GM19239 (cell line): ENCODE measurements around the gene CHD9.
"Not testable (repeated sequence)": the region's sequence is repeated elsewhere in the genome, so short reads cannot be mapped to it uniquely, and the experiment has no call there.

Experiments
- DNase-seq: peaks from one replicate; pipeline ENCODE4 v3.0.0; 2011; ENCODE audit warnings: low spot score; ENCODE audit not compliant: insufficient read length
- FAIRE-seq: peaks from 2 replicates; lab custom pipeline; 2011; peaks lifted over from hg19 to GRCh38; lab: Jason Lieb, UNC

CHD9 gene

DNA sequence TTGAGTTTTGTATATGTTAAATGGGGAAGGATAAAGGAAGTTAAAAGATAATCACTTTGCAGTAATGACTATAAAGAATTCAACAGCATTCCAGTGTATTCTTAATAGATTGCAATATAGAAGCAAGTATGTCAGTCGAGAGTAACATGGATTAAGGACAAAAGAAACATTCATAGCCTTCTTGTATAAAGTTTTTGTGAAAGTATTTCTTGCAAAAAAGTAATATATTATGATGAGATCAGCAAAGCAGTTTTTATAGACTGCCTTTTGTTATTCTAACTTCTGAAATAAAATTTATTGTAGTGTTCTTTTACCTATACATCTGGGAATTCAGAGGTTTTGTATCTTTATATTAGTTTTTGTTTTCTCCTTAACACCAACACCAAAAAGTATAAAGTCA is 194.5 kb downstream of the CHD9 start:
- FAIRE-seq, result no peak

DNA sequence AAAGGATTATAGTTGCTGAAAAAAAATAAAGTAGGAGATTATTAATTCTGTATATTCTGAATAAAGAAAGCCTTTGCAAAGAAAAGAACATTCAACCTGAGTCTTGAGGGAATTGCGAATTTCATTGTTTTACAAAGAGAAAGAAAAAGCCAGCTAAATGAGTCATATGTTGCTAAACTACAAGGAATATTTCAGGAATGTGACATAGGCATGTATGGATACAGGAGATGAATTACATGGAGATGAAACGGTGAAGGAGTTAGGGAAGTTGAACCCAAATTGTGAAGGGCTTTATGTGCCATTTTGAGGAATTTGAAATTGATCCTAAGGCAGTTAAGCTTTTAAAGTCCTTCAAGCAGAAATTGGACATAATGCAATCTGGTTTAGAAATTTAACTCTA is 202.2 kb downstream of the CHD9 start:
- FAIRE-seq (no peak), DNase-seq (no peak)

More for the DNA sequence above, 194.5 kb downstream of the CHD9 start:
- DNase-seq, result no peak

- no peak for DNase-seq
- no peak for FAIRE-seq
Measured at GRCh38 chr16:53258809-53259208, 204.0 kb downstream of the CHD9 start.

GRCh38 chr16:53261276-53261675 is 206.5 kb downstream of the CHD9 start:
- FAIRE-seq (no peak), DNase-seq (no peak)

DNA sequence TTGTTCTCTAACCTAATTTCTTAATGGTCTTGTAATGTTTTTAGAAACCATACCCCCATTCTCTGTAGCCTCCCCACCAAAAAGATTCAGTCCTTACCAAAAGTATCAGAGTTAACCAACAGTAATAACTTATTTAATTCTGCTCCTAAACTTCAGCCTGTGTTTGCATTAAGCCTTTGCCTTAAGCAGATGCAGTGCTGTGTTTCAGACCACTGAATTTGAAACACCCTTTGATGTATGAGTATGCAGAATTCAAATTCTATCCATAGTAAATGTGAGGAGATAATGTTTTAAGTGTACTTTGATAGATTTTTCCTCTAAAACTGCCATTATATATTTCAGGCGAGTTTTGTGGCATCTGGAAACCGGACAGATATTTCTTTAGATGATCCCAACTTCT is 207.9 kb downstream of the CHD9 start:
- FAIRE-seq, result no peak
- DNase-seq, result no peak

DNA sequence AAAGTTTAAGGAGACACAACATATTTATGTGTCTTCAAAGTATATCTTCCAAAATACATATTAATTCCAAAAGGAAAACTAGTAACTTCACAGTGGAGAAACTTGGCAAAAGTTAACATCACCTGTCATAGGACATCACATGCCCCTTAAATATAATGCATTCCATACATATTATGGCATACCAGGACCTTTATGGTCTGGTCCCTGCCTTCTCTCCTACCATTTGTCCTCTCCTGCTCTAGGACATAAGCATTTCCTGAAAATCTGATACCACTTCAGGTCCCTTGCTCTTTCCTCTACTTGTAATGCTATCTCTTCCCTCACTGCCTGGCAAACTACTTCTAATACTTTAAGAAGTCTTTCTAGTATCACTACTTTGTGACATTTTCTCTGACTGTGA is 211.4 kb downstream of the CHD9 start:
- FAIRE-seq, result no peak
- no peak for DNase-seq

DNA sequence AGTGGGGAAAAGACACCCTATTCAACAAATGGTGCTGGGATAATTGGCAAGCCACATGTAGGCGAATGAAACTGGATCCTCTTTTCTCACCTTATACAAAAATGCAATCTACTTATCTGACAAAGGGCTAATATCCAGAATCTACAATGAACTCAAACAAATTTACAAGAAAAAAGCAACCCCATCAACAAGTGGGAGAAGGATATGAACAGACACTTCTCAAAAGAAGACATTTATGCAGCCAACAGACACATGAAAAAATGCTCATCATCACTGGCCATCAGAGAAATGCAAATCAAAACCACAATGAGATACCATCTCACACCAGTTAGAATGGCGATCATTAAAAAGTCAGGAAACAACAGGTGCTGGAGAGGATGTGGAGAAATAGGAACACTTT is 223.7 kb downstream of the CHD9 start:
- not testable (repeated sequence) for DNase-seq, FAIRE-seq

DNA sequence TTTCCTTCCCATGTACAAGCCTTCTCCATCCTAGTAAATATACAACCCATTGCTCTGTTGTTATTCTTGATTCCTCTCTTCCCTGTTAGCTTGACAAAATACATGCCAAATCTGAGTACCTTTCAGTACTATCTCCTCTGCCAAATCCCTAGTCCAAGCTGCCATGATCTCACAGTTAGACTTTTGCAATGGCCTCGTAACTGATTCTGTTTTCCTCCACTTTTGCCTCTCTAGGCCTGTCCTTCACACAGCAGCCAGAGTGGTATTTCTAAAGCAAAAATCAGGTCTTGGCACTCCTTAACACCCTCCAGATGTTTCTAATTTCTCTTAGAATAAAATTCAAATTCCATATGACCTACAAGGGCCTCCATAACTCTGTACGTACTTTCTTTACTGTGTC is 226.5 kb downstream of the CHD9 start:
- FAIRE-seq (no peak), DNase-seq (no peak)

GRCh38 chr16:53281859-53282258 is 227.1 kb downstream of the CHD9 start:
- FAIRE-seq (no peak), DNase-seq (no peak)

DNA sequence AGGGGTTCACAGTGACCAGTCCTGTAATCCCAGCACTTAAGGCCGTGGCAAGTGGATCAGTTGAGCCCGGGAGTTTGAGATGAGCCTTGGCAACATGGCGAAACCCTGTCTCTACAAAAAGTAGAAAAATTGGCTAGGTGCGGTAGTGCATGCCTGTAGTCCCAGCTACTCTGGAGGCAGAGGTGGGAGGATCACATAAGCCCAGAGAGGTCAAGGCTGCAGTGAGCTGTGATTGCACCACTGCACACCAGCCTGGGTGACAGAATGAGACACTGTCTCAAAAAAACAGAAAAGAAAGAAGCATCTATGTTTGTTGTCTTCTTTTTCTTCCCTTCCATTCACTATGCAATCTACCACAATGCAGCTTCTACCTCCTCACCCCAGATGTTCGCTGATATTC is 227.5 kb downstream of the CHD9 start:
- FAIRE-seq, result no peak
- DNase-seq, result no peak

DNA sequence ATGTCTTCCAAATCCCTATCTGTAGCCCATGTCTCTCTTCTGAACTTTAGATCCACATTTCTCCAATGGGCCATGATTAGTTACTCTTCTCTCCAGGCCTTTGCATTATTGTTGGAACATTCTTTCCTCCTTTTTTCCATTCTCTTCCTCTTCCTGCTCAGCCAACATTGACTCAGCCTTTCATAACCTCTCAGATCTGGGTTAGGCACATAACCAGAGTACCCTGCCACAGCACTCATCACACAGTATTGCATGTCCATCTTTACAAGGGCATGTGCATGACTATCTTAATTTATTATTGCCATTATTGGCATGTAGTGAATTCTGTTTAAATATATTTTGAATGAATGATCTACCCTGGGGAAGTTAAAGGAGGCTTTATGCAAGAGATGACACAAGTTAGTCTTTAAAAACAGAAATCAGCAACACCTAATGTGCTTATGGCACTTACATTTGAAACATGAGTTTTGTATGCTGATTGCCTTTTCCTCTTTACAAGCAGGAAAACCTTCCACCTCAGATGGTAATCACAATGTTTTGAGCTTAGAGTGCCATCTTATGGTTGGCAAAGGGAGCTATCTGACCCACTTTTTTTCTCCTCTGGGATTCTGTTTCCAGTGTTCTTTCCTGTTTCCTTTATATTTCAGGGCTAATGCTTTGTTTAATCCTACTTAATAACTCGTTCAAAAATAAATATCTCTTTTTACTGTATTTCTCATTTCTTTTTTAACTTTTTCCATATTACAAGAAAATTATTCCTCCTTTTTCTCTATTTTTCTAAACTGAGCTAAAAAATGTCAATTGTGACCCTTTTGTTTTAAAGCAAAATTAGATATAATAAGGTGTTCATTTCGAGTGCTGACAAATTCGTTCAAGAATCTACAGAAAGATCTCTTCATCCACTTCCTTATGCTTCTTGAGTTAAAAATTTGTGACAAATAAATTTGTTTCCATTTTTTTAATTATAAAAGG is 228.5 kb downstream of the CHD9 start:
- FAIRE-seq, result peak; percentile 87
- no peak for DNase-seq

DNA sequence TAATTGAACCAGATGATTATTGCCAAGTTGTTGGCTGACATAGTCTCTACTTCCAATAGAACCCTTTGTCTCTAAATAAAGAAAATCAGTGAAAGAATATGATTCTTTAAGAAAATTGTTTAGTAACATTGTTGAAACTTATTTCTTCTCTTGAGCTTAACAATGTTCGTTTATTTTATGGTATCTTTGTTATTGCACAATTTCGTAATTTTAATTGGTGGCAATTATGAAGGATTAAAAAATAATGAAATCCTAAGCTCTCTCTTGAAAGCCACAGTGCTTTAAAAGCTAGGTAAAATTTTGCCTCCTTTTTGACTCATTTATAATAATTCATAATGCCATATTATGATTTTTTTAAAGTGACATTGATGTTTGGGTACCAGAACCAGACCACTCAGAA is 230.4 kb downstream of the CHD9 start:
- no peak for DNase-seq

DNA sequence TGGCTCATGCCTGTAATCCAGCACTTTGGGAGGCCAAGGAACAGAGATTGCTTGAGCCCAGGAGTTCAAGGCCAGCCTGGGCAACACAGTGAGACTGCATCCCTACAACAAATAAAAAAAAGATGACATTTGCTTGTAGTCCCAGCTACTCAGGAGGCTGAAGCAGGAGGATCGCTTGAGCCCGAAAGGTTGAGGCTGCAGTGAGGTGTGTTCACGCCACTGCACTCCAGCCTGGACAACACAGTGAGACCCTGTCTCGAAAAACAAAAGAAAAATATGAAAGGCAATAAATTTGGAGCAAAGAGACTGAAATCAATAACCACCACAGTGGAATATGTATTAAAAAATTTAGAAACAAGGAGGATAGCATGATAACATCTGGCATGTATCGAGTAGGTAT is 235.7 kb downstream of the CHD9 start:
- no peak for FAIRE-seq
- no peak for DNase-seq

More for the DNA sequence above, 230.4 kb downstream of the CHD9 start:
- no peak for FAIRE-seq

DNA sequence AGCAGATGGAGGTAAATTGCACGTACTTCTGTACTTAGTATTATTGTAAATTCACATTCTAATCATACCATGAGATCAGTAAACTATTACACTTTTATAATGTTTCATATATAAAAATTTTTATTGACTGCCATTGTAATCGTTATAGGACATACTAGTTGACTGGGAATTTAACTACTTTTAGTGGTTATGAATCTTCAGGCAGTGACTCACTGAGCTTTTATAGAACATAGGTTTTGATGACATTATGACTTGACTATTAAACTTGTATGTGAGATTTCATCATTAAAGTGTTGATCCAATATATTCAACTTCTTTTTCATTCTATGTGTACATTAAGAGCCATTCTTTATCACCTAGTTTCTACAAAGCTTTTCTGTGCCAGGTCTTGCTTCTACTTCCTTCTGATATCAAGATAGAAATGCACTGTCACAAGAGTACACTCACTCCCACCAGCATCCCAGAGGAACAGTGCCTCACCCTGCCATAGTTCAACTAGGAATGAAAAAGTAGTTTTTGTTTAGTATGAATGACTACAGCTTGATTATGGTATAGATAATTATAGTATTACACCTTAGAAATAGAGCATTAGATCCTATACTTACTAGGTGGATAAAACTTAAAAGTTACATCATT is 237.1 kb downstream of the CHD9 start:
- FAIRE-seq, result no peak
- no peak for DNase-seq

DNA sequence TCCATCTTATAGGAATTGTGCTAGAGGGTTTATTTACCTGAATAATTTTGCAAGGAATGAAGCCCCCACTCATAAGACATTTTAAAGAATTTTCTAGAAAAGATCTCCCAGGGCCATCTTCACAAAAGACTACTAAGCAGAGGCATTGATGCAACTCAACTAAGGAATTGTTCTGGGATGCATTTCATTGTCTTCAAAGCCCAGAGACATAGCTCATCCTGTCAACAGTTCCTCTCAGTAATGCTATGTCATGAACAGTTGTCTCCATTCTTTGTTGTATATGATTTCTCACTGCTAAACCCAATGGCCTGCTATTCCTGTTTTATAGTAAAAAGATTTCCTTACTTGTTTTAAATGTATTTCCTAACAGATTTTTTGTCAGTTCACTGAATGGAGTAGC is 242.7 kb downstream of the CHD9 start:
- FAIRE-seq (no peak), DNase-seq (no peak)

DNA sequence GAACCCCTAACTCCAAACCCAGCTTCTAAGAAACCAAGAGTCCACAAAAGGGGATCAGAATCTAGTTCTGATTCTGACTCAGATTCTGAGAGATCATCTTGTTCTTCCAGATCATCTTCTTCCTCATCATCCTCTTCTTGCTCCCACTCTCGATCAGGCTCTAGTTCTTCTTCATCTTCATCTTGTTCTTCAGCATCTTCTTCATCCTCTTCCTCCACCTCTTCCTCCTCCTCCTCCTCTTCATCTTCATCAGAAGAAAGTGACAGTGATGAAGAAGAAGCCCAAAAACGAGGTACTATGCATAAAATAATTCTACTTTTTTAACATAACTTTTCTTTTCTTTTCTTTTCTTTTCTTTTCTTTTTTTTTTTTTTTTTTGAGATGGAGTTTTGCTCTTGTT is 249.5 kb downstream of the CHD9 start:
- peak; percentile 53 for FAIRE-seq
- no peak for DNase-seq

GRCh38 chr16:53305743-53306142 is 251.0 kb downstream of the CHD9 start:
- no peak for FAIRE-seq
- no peak for DNase-seq

GRCh38 chr16:53309457-53309856 is 254.7 kb downstream of the CHD9 start:
- no peak for DNase-seq
- no peak for FAIRE-seq

GRCh38 chr16:53320992-53321391 is 266.2 kb downstream of the CHD9 start:
- no peak for FAIRE-seq
- no peak for DNase-seq

GRCh38 chr16:53323924-53324323 is 269.1 kb downstream of the CHD9 start:
- no peak for DNase-seq
- FAIRE-seq, result no peak

- DNase-seq, result not testable (repeated sequence)
Measured at GRCh38 chr16:53330991-53331390, 276.2 kb downstream of the CHD9 start.

More at GRCh38 chr16:53330991-53331390, 276.2 kb downstream of the CHD9 start:
- FAIRE-seq, result not testable (repeated sequence)
